Measurements from ENCODE around the gene MORN2.
"Not testable (repeated sequence)": the region's sequence is repeated elsewhere in the genome, so short reads cannot be mapped to it uniquely, and the experiment has no call there.

Gene MORN2

GRCh38 chr2:38875576-38876367 lies at the start of gene MORN2, which contains the start of gene DHX57:
MORN2 (plus strand) TSS chr2:38875976.
DHX57 (minus strand) TSS chr2:38875934; CDS start chr2:38868405, 7,529 bp downstream.
- in situ Hi-C loops (cut with MboI; ENCODE audit: low sequenced_read_pairs), result no loop called here

DNA sequence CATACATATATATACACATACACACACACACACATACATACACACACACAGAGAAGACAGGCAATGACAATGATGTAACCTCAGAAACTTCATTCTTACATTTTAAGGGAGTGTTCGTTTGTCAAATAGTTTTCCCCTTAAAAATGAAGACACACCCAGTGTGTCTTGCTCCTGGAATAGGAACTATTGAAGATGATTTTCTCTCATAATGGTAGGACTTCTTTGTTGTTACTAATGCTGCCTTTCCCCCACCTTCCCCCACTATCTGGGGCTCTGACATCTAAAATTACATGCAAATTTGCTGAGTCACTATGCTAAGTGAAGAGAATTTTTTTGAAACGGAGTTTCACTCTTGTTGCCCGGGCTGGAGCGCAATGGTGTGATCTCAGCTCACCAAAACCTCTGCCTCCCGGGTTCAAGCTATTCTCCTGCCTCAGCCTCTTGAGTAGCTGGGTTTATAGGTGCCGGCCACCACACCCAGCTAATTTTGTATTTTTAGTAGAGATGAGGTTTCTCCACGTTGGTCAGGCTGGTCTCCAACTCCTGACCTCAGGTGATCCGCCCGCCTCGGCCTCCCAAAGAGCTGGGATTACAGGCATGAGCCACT lies 48.1 kb upstream of the MORN2 start:
- in situ Hi-C loops (cut with MboI; ENCODE audit: low sequenced_read_pairs), result not testable (repeated sequence)

DNA sequence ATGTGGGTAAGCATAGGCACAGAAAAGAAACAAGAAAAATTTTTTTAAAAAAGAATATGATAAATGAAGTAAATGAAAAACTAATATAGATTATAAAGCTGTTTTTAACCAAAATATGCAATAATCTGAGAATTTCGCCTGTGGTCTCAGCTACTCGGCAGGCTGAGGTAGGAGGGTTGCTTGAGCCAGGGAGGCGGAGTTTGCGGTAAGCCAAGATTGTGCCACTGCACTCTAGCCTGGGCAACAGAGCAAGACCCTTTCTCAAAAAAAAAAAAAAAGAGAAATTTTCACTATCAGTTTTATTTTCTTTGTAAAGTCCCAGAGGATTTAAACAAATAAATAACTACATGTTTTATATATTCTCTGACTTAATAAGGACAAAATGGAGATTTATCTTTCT lies 47.3 kb upstream of the MORN2 start:
- in situ Hi-C loops (cut with MboI; ENCODE audit: low sequenced_read_pairs), result no loop called here

DNA sequence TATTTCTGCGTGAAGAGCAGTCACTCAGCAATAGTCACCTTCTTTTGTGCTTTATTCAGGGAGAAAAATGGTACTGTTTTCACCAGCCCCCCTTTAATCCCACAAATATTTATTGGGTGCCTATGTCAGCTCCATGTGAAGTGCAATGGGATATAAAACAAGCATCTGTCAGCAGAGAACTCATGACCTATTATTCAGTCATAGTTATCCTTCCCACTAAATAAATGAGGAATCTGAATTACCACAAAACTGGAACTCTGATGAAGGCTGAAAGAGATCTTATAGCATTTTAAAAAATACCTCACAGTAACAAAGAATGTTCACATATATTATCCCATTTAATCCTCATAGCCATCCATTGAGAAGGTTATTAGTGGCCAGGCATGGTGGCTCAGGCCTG lies 45.8 kb upstream of the MORN2 start:
- in situ Hi-C loops (cut with MboI; ENCODE audit: low sequenced_read_pairs), result no loop called here

GRCh38 chr2:38830526-38831159 lies 45.1 kb upstream of the MORN2 start:
- in situ Hi-C loops (cut with MboI; ENCODE audit: low sequenced_read_pairs), result no loop called here

DNA sequence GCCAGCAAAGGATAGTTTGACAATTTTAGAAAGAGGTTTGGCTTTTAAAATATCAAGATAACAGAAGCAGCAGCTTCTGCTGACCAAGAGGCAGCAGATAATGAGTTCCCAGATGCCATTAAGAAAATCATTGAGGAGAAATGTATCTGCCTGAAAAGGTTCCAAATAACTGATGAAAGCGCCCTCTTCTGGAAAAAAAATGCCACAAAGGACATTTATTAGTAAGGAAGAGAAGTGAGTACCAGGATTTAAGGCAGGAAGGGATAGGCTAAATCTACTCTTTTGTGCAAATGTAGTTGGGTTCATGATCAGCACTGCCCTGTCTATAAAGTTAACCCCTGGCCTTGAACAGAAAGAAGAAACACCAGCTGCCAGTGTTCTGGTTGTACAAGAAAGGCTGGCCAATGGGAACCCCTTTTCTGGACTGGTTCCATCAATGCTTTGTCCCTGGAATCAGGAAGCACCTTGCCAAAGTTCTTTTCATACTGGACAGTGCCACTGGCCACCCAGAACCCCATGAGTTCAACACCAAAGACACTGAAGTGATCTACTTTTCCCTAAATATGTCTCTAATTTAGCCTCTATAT lies 40.7 kb upstream of the MORN2 start:
- in situ Hi-C loops (cut with MboI; ENCODE audit: low sequenced_read_pairs), result no loop called here

DNA sequence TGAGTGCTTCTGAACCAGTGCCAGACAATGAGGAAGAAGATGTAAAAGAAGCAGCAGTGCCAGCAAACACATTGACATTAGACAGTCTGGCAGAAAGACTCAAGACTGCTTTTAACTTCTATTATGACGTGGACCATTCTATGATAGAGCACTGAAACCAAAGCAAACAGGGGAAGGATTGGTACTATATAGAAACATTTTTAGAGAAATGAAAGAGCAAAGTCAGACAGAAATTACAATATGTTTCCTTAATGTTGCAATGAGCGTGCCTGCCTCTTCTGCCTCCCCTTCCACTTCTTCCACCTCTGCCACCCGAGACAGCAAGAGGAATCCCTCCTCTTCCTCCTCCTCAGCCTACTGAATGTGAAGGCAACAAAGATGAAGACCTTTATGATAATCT lies 39.8 kb upstream of the MORN2 start:
- in situ Hi-C loops (cut with MboI; ENCODE audit: low sequenced_read_pairs), result no loop called here

GRCh38 chr2:38836791-38837190 lies 39.0 kb upstream of the MORN2 start:
- in situ Hi-C loops (cut with MboI; ENCODE audit: low sequenced_read_pairs), result no loop called here

- in situ Hi-C loops (cut with MboI; ENCODE audit: low sequenced_read_pairs), result no loop called here
These were observed 25.7 kb upstream of the MORN2 start for GRCh38 chr2:38850045-38850444.

DNA sequence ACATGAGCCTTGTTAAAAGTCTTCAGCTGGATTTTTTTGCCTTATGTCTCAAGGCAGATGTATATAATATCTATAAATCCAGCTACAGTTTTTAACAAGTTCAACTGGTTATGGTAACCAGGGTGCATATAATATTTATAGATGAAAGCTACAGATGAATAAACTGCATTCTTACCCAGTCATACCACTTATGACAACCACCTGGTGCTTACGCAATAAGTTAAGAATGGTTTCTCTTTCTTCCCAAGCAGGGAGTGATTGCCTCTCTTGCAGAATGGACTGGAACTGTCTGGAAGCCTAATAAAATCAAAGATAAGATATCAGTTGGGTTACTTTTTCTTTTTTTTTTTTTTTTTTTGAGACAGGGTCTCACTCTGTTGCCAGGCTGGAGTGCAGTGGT lies 19.6 kb upstream of the MORN2 start:
- in situ Hi-C loops (cut with MboI; ENCODE audit: low sequenced_read_pairs), result no loop called here

DNA sequence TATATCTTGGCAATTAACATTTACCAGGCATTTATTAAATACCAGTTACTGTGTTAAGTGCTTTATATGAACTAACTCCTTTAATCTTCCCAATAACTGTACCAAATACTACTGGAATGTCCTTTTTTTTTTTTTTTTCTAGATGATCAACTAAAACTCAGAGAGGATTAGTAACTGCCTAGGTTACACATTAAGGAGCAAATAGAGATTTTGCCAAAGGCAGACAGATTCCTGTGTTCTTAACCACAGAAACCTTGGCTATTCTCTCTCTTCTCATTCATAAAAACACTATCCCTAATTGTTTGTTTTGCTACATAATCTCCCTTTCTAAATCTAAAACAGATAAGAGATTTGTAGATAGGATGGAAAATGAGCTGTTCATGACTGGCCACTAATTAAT lies 13.3 kb upstream of the MORN2 start:
- in situ Hi-C loops (cut with MboI; ENCODE audit: low sequenced_read_pairs), result no loop called here

DNA sequence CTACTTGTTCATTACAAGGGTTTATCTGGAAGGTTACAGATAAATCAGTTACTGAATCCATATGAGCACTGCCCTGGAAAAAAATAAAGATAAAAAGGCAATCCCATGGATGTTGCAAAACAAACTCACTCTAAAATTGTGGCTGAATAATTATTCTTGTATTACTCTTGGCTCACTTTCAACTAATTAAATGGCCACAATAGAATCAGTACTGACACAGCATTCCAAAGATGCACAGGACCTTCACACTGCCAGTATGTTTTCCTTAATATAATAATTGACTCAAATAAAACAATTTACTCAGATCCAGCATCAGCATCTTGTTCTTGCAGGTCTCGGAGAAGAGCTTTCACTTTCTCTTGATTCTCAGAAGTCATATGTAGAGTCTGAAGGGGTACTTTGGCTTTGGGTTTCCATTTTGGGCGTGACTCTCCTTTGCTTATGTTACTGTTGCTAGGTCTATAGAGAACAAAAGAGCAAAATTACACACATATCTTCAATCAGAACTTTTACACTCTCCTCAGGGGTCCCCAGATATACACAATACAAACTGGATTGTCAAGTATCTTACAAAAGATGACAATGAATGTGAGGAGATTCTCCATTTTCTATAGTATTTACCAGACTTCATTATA lies 12.6 kb upstream of the MORN2 start:
- in situ Hi-C loops (cut with MboI; ENCODE audit: low sequenced_read_pairs), result no loop called here

GRCh38 chr2:38866773-38867443 lies 8.9 kb upstream of the MORN2 start:
- in situ Hi-C loops (cut with MboI; ENCODE audit: low sequenced_read_pairs), result no loop called here

DNA sequence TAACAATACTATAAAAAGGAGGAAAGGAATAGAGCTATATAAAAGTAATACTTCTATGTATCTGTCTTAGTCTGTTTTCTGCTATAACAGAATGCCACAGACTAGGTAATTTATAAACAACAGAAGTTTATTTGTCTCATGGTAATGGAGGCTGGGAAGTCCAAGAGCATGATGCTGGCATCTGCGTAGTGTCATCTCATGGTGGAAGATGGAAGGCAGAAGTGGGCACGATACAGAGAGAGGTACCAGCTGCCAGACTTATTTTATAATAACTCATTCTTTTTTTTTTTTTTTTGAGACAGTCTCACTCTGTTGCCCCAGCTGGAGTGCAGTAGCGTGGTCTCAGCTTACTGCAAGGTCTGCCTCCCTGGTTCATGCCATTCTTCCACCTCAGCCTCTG lies 4.3 kb upstream of the MORN2 start:
- in situ Hi-C loops (cut with MboI; ENCODE audit: low sequenced_read_pairs), result no loop called here

DNA sequence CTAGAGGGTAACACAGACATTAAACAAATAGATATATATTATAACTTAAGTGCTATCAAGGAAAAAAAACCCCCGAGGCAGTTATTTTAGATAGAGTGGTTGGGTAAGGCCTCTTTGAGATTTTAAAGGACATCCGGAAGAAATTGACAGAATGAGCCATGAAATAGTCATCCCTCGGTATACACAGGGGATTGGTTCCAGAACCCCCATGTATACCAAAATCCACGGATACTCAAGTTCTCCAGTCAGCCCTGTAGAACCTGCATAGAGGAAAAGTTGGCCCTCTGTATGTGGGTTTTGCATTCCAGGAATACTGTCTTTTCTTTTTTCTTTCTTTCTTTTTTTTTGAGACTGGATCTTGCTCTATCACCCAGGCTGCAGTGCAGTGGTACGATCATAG lies 2.0 kb upstream of the MORN2 start:
- in situ Hi-C loops (cut with MboI; ENCODE audit: low sequenced_read_pairs), result no loop called here

- in situ Hi-C loops (cut with MboI; ENCODE audit: low sequenced_read_pairs), result no loop called here
These were observed 575 bp upstream of the MORN2 start for GRCh38 chr2:38875227-38875575.

GRCh38 chr2:38876407-38876806 lies 631 bp downstream of the MORN2 start:
- in situ Hi-C loops (cut with MboI; ENCODE audit: low sequenced_read_pairs), result no loop called here

DNA sequence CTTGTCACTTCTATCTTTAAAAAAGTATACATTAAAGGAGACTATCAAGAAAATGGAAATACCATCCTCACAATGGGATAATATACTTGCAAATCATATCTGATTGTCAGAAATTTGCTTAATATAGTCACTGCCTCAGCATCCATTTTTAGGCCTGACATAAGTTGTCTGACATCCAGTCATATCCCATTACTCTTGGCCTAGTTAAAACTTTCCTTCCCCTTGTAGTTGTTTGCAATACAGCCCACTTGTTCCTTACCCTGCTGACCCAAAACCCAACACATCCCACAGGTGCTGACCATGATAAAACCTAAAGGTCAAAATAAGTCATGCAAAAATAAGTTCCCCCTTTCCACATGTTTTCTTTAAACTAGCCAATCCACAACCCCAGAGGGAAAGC lies 10.3 kb downstream of the MORN2 start:
- in situ Hi-C loops (cut with MboI; ENCODE audit: low sequenced_read_pairs), result no loop called here

- in situ Hi-C loops (cut with MboI; ENCODE audit: low sequenced_read_pairs), result no loop called here
These were observed 11.6 kb downstream of the MORN2 start for GRCh38 chr2:38887347-38887746.

DNA sequence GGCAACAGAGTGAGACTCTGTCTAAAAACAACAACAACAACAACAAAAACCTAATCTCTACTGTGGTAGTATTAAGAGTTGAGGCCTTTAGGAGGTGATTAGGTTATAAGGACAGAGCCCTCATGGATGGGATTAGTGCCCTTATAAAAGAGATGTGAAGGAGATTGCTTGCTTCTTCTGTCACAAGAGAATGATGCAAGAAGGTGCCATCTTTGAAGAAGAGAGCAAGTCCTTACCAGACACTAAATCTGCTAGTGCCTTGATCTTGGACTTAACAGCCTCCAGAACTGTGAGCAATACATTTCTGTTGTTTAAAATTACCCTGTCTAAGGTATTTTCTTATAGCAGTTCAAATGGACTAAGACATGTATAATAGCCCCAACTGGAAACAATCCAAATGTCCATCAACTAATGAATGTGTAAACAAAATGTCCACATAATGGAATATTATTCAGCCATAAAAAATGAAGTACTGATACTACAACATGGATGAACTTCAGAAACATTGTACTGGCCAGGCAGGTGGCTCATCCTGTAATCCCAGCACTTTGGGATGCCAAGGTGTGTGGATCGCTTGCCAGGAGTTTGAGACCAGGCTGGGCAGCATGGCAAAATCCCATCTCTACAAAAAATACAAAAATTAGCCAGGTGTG lies 12.3 kb downstream of the MORN2 start:
- in situ Hi-C loops (cut with MboI; ENCODE audit: low sequenced_read_pairs), result no loop called here
